ENCODE results near the gene ZC3H12D. TPM values are rescaled to one million over a fixed set of nuclear protein-coding genes. Genes with fewer than 3 reads are reported as not detected.

Gene ZC3H12D
- total and polyA plus RNA-seq, 2 donors (not counting 3 experiments of a cell fraction or from before 2014, with no cell fraction given): 0.06 TPM; not detected in 1

GRCh38 chr6:149443411-149444181 lies 41.2 kb downstream of the ZC3H12D start:
- Histone ChIP-seq H3K4me1 (ENCODE audit: control insufficient read depth, extremely low read depth, insufficient read depth, low read length) (no peaks in the 10 kb centered on the region), H3K36me3 (ENCODE audit: control insufficient read depth in 2 of 2, extremely low read depth in 1 of 2, insufficient read depth in 2 of 2, low read length in 2 of 2) (no peaks in the 10 kb centered on the region), H3K9me3 (replicated peaks; ENCODE audit: control insufficient read depth, insufficient read depth, low read length) (no peaks in the 10 kb centered on the region), H3K4me2 (ENCODE audit: insufficient read depth, low read length) (no peak overlapping the region), H3K9ac (replicated peaks; ENCODE audit: extremely low read depth, insufficient read depth, low read length) (no peak overlapping the region), H3K27ac (ENCODE audit: insufficient read depth, low read depth, low read length) (no peak overlapping the region), H3K9me1 (replicated peaks; ENCODE audit: control insufficient read depth, extremely low read depth, insufficient read depth, low read length) (no peaks in the 10 kb centered on the region), H4K20me1 (replicated peaks; ENCODE audit: control insufficient read depth, extremely low read depth, insufficient read depth, low read length) (no peaks in the 10 kb centered on the region), H2AFZ (ENCODE audit: low read depth, low read length) (no peak overlapping the region), H3K4me3 (replicated peaks in 1 of 3; ENCODE audit: insufficient read depth in 1 of 3, low read depth in 1 of 3, low read length in 3 of 3) (no peak overlapping the region), H3K79me2 (ENCODE audit: control insufficient read depth, insufficient read depth, low read length) (no peaks in the 10 kb centered on the region), H3K27me3 (ENCODE audit: control insufficient read depth in 2 of 2, insufficient read depth in 2 of 2, low read length in 2 of 2) (no peaks in the 10 kb centered on the region)
- intact Hi-C loops (cut with micrococcal nuclease): no loop called here
- dilution Hi-C loops (cut with MboI; ENCODE audit: extremely low pct_ligation_motif_present, low sequenced_read_pairs): no loop called here
- no peak for FAIRE-seq
- ChIA-PET CTCF (interaction anchor here (0.8 to 1.9 kb wide), 3 partner anchors 12 to 361 kb away, joined by 4 to 7 read pairs (median 6); no protein-coding TSS in a partner anchor), POLR2A (no interaction called here)
- DNase-seq (ENCODE audit: low read depth, low spot score): no peak
- TF ChIP-seq GATA2 (IDR thresholded peaks at IDR 0.05; ENCODE audit: insufficient read depth, insufficient read length, low read depth, low read length) (no peak), POLR2A (IDR thresholded peaks at IDR 0.05; ENCODE audit: low read depth, low read length) (no peak), JUN (IDR thresholded peaks at IDR 0.05; ENCODE audit: borderline replicate concordance, insufficient read depth, insufficient read length, low read depth) (no peak), EZH2 (IDR thresholded peaks at IDR 0.05; ENCODE audit: borderline replicate concordance, low read depth, low read length, severe bottlenecking) (no peak), POLR2AphosphoS5 (IDR thresholded peaks at IDR 0.05; ENCODE audit: insufficient read depth, low read depth, low read length) (no peak), MAX (IDR thresholded peaks at IDR 0.05; ENCODE audit: insufficient read depth, insufficient read length) (no peak), FOS (IDR thresholded peaks at IDR 0.05; ENCODE audit: borderline replicate concordance, insufficient read depth, low read length) (no peak), MYC (IDR thresholded peaks at IDR 0.05; ENCODE audit: low read depth, low read length) (no peak), CTCF (IDR thresholded peaks at IDR 0.05; ENCODE audit: extremely low read depth in 1 of 2, insufficient read depth in 1 of 2, low read depth in 1 of 2, low read length in 2 of 2) (no peak)
- BruUV-seq (replicated peaks): no TSS peak

Data from endothelial cell of umbilical vein (primary cell).